Mucosa of stomach (tissue), 1 donor: ENCODE results near the gene LYRM4.
"Not testable (repeated sequence)": the region's sequence is repeated elsewhere in the genome, so short reads cannot be mapped to it uniquely, and the experiment has no call there.

Source experiments
- H3K27me3 ChIP-seq: one replicate; pipeline ENCODE4 v1.7.0; 2013; ENCODE audit warnings: mild to moderate bottlenecking, low read length; ENCODE audit not compliant: control insufficient read depth, insufficient read depth
- H3K36me3 ChIP-seq: one replicate; pipeline ENCODE4 v1.7.0; 2013; ENCODE audit warnings: low read length; ENCODE audit not compliant: control insufficient read depth, insufficient read depth
- H3K4me1 ChIP-seq: one replicate; pipeline ENCODE4 v1.7.0; 2013; ENCODE audit warnings: mild to moderate bottlenecking, low read length; ENCODE audit not compliant: control insufficient read depth, insufficient read depth
- H3K4me3 ChIP-seq: one replicate; pipeline ENCODE4 v1.7.0; 2013; ENCODE audit warnings: low read length
- H3K9ac ChIP-seq: one replicate; pipeline ENCODE4 v1.7.0; 2013; ENCODE audit warnings: mild to moderate bottlenecking, low read length, moderate library complexity
- H3K9me3 ChIP-seq: one replicate; pipeline ENCODE4 v1.7.0; 2013; ENCODE audit warnings: mild to moderate bottlenecking, low read length, moderate library complexity; ENCODE audit not compliant: control insufficient read depth
- donor health status: Pancreatic carcinoma.

The LYRM4 gene

GRCh38 chr6:5128351-5128750, 132.4 kb downstream of the LYRM4 start:
- H3K9ac ChIP-seq = no peak overlapping the region
- H3K4me1 ChIP-seq = no peaks in the 10 kb centered on the region
- H3K4me3 ChIP-seq = no peak overlapping the region
- H3K9me3 ChIP-seq = no peaks in the 10 kb centered on the region
- no peaks in the 10 kb centered on the region for H3K36me3 ChIP-seq
- no peaks in the 10 kb centered on the region for H3K27me3 ChIP-seq

- no peaks in the 10 kb centered on the region for H3K27me3 ChIP-seq
- H3K9ac ChIP-seq = no peak overlapping the region
- no peaks in the 10 kb centered on the region for H3K9me3 ChIP-seq
- H3K36me3 ChIP-seq = no peaks in the 10 kb centered on the region
- no peaks in the 10 kb centered on the region for H3K4me1 ChIP-seq
- no peak overlapping the region for H3K4me3 ChIP-seq
These were observed 133.6 kb downstream of the LYRM4 start for GRCh38 chr6:5127106-5127687.

- H3K27me3 ChIP-seq = no peaks in the 10 kb centered on the region
- H3K4me3 ChIP-seq = no peak overlapping the region
- H3K4me1 ChIP-seq = no peaks in the 10 kb centered on the region
- no peak overlapping the region for H3K9ac ChIP-seq
- H3K9me3 ChIP-seq = no peaks in the 10 kb centered on the region
- H3K36me3 ChIP-seq = no peaks in the 10 kb centered on the region
These were observed 134.5 kb downstream of the LYRM4 start for GRCh38 chr6:5126214-5126613.

GRCh38 chr6:5125152-5126006, 135.4 kb downstream of the LYRM4 start:
- H3K27me3 ChIP-seq = no peaks in the 10 kb centered on the region
- no peak overlapping the region for H3K4me3 ChIP-seq
- H3K9ac ChIP-seq = no peak overlapping the region
- H3K4me1 ChIP-seq = no peaks in the 10 kb centered on the region
- no peaks in the 10 kb centered on the region for H3K36me3 ChIP-seq
- H3K9me3 ChIP-seq = no peaks in the 10 kb centered on the region

GRCh38 chr6:5124526-5124925, 136.2 kb downstream of the LYRM4 start:
- Histone ChIP-seq H3K27me3 (no peaks in the 10 kb centered on the region), H3K36me3 (no peaks in the 10 kb centered on the region), H3K9ac (no peak overlapping the region), H3K4me3 (no peak overlapping the region), H3K9me3 (no peaks in the 10 kb centered on the region), H3K4me1 (no peaks in the 10 kb centered on the region)

GRCh38 chr6:5123296-5124143, 137.2 kb downstream of the LYRM4 start:
- no peak overlapping the region for H3K4me3 ChIP-seq
- H3K9ac ChIP-seq = no peak overlapping the region
- no peaks in the 10 kb centered on the region for H3K9me3 ChIP-seq
- H3K36me3 ChIP-seq = no peaks in the 10 kb centered on the region
- H3K27me3 ChIP-seq = no peaks in the 10 kb centered on the region
- H3K4me1 ChIP-seq = no peaks in the 10 kb centered on the region

GRCh38 chr6:5122504-5123112, 138.1 kb downstream of the LYRM4 start:
- Histone ChIP-seq H3K27me3 (no peaks in the 10 kb centered on the region), H3K36me3 (no peaks in the 10 kb centered on the region), H3K9me3 (no peaks in the 10 kb centered on the region), H3K9ac (no peak overlapping the region), H3K4me3 (no peak overlapping the region), H3K4me1 (no peaks in the 10 kb centered on the region)

GRCh38 chr6:5121956-5122355, 138.8 kb downstream of the LYRM4 start:
- Histone ChIP-seq H3K27me3 (no peaks in the 10 kb centered on the region), H3K4me3 (no peak overlapping the region), H3K4me1 (no peaks in the 10 kb centered on the region), H3K36me3 (no peaks in the 10 kb centered on the region), H3K9me3 (no peaks in the 10 kb centered on the region), H3K9ac (no peak overlapping the region)

- H3K36me3 ChIP-seq = no peaks in the 10 kb centered on the region
- H3K9ac ChIP-seq = no peak overlapping the region
- H3K27me3 ChIP-seq = no peaks in the 10 kb centered on the region
- no peaks in the 10 kb centered on the region for H3K9me3 ChIP-seq
- no peak overlapping the region for H3K4me3 ChIP-seq
- H3K4me1 ChIP-seq = no peaks in the 10 kb centered on the region
These were observed 139.3 kb downstream of the LYRM4 start for GRCh38 chr6:5121479-5121878.

- not testable (repeated sequence) for H3K9me3 ChIP-seq, H3K4me1 ChIP-seq, H3K9ac ChIP-seq, H3K36me3 ChIP-seq, H3K4me3 ChIP-seq, H3K27me3 ChIP-seq
These were observed 140.2 kb downstream of the LYRM4 start for GRCh38 chr6:5120543-5120942.

GRCh38 chr6:5120011-5120410, 140.7 kb downstream of the LYRM4 start:
- H3K4me1 ChIP-seq = peaks cover 6% of the 10 kb centered on the region
- no peaks in the 10 kb centered on the region for H3K36me3 ChIP-seq
- H3K27me3 ChIP-seq = no peaks in the 10 kb centered on the region
- no peak overlapping the region for H3K9ac ChIP-seq
- no peaks in the 10 kb centered on the region for H3K9me3 ChIP-seq
- H3K4me3 ChIP-seq = no peak overlapping the region
